Measurements from ENCODE around the gene RIN3.

GRCh38 chr14:92471919-92472318, 41.7 kb upstream of the RIN3 start:
- TF ChIP-seq CTCF (IDR thresholded peaks at IDR 0.05), result no peak
- TF ChIP-seq POLR2A (IDR thresholded peaks at IDR 0.05), result no peak
